ENCODE results near the gene SPACA4.
"Not testable (repeated sequence)": the region's sequence is repeated elsewhere in the genome, so short reads cannot be mapped to it uniquely, and the experiment has no call there.

Gene SPACA4

GRCh38 chr19:48606463-48607358, at the start of gene SPACA4:
SPACA4 (plus strand) TSS chr19:48606742; CDS start chr19:48606979, 237 bp downstream.
- no peak for DNase-seq (ENCODE audit: low spot score)

DNA sequence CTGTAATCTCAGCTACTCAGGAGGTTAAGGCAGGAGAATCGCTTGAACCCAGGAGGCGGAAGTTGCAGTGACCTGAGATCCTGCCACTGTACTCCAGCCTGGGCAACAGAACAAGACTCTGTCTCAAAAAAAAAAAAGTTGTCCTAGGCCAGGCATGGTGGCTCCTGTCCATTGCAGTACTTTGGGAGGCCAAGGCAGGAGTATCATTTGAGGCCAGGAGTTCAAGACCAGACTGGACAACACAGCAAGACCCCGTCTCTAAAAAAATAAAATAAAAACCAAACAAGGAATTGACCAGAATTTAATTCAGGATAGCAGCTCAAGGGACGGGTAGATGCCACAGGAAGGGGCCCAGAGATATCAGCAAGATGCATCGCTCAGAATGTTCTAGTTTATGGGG, 49.7 kb upstream of the SPACA4 start:
- no peak for DNase-seq (ENCODE audit: low spot score)

GRCh38 chr19:48558018-48558684, 48.4 kb upstream of the SPACA4 start:
- no peak for DNase-seq (ENCODE audit: low spot score)

DNA sequence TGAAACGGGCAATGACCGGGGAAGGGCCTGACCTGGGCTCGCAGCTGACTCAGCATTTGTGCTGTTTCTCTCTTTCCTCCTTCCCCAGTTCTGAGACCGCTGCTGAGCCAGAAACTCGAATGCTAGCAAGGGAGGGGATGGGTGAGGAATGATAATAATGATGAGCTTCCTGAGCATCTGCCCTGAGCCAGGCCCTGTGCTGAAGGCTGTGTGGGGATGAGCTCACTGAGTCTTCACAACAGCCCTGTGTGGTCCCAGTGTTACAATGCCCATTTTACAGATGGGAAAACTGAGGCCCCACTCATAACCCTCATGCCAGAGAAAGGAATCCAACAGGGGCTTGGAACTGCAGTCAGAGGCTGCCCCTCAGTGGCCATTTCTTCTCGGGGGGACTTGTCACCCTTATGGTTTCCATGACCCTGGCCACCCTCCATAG, 46.4 kb upstream of the SPACA4 start:
- DNase-seq (ENCODE audit: low spot score): no peak

DNA sequence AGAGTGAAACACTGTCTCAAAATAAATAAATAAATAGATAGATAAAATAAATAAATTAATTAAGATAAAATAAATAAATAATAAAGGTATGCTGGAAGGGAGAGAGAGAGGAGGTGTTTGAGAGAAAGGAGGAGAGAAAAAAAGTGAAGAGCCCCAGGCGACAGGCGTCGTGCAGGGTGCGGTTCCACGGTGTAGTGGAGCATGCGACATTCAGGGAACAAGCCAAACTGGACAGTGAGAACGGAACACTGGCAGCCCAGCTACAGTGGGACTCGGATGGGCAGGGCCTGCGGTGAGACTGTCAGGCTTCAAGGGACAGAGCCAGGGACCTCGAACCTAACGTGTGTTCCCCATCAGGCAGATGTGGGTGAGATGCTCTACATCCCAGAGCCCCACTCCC, 45.1 kb upstream of the SPACA4 start:
- no peak for DNase-seq (ENCODE audit: low spot score)

DNA sequence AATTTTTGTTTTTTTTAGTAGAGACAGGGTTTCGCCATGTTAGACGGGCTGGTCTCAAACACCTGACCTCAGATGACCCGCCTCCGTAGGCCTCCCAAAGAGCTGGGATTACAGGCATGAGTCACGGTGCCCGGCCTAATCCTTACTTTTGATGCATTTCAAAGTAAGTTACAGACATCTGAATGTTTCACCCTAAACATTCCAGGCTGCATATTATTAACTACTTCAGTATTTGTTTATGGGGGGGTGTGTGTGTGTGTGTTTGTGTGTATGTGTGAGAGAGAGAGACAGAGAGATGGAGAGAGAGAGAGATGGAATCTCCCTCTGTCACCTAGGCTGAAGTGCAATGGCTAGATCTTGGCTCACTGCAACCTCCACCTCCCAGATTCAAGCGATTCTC, 41.5 kb upstream of the SPACA4 start:
- no peak for DNase-seq (ENCODE audit: low spot score)

- DNase-seq (ENCODE audit: low spot score): no peak
These were observed 38.1 kb upstream of the SPACA4 start for GRCh38 chr19:48568345-48568886.

- no peak for DNase-seq (ENCODE audit: low spot score)
These were observed 36.7 kb upstream of the SPACA4 start for GRCh38 chr19:48569814-48570213.

DNA sequence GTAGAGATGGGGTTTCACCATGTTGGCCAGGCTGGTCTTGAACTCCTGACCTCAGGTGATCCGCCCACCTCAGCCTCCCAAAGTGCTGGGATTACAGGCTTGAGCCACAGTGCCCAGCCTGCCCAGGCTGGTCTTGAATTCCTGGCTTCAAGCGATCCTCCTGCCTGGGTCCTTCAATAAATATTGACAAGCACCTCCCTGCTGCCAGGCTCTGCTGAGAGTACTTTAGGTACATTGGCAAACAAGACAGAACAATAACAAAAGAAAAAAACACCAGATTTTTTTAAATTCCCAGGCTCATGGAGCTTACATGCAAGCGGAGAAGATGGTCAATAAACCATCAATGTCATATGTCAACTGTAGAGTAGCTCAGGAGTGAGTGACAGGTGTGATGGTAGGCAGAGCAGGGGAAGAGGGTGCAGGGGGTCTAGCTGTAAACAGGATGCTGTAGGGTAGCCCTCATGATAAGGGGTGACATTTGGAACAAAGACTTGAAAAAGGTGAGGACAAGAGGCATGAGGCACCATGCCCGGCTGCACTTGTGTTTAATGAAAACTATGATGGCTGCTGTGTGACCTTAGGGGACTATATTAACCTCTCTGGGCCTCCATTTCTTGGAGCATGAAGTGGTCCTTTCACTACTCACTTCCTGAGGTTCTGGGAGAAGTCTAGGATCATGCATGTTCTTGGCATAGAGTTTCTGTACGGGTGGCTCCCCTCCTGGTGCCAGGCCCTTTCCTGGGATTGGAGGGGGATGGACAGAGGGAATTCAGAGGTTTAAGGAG, 35.0 kb upstream of the SPACA4 start:
- DNase-seq (ENCODE audit: low spot score): no peak

DNA sequence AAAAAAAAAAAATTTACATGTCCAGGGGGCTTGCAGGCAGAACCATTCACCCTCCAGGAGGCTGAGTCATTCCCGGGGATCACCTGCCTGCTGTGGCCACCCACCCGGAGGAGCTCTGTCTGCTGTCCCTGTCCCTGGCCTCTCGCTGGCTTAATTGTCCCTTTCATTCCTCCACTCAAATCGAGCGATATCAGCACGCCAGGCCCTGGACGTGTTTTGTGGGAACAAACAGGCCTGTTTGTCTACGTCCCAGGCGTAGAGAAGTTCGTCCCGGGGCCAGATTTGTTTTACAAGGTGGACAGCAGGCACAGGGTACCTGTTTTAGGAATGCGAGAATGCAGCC, 33.4 kb upstream of the SPACA4 start:
- DNase-seq (ENCODE audit: low spot score): no peak

DNA sequence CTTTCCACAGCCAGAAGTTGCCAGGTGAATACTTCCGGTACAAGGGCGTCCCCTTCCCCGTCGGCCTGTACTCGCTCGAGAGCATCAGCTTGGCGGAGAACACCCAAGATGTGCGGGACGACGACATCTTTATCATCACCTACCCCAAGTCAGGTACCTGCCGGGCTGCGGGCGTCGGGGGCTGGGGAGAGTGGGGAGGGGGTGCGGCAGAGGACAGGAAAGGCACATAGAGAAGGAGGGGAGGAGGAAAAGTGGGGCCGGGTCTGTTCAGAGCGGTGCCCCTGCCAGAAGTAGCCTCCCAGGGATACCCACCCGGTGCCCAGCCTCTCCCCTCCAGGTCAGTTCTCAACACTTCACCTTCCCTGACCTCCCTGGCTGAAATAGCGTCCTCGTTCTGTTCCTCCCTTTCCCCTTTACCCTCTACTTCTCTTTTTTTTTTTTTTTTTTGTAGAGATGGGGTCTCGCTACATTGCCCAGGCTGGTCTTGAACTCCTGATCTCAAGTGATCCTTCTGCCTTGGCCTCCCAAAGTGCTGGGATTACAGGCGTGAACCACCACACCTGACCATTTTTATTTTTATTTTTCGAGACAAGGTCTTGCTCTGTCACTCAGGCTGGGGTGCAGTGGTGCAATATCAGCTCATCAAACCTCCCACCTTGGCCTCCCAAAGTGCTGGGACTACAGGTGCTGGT, 30.5 kb upstream of the SPACA4 start:
- no peak for DNase-seq (ENCODE audit: low spot score)

DNA sequence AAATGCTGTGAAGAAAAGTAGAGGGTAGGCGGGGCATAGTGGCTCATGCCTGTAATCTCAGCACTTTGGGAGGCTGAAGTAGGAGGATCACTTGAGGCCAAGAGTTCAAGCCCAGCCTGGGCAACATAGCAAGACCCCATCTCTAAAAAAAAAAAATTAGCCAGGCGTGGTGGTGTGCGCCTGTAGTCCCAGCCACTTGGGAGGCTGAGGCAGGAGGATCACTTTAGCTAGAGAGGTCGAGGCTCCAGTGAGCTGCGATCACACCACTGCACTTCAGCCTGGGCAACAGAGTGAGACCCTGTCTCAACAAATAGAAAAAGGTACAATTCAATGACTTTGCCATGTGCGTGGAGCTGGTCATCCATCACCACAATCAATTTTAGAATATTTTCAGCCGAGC, 28.6 kb upstream of the SPACA4 start:
- not testable (repeated sequence) for DNase-seq (ENCODE audit: low spot score)

DNA sequence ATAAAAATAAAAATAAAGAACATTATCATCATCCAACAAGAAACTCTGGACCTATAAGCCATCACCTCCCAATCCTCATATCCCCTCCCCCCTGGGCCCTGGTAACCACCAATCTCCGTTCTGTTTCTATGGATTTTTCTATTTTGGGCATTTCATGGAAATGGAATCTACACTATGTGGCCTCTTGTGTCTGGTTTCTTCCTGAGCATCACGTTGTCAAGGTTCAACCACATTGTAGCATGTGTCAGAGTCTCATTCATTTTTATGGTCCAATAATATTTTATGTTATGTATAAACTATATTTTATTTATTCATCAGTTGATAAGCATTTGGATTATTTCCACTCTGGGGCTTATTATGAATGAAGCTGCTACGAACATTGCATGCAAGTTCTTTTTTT, 27.7 kb upstream of the SPACA4 start:
- no peak for DNase-seq (ENCODE audit: low spot score)

DNA sequence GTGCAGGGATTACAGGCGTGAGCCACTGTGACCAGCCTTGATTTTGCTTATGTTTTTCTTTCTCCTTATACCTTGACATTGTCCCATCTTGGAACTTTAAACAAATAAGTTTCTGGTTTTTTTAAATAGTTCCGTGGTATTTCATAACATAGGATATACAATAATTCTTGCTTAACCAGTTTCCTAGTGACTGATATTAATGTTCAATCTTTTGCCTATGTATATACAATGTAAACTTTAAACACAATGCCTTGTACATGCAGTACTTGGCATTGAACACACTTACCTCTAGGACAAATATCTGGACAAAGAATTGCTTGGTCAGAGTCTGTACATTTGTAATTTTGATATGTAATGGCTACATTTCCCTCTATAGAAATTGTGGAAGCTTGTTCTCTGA, 24.4 kb upstream of the SPACA4 start:
- no peak for DNase-seq (ENCODE audit: low spot score)

- DNase-seq (ENCODE audit: low spot score): no peak
These were observed 19.2 kb upstream of the SPACA4 start for GRCh38 chr19:48587387-48587786.

GRCh38 chr19:48588670-48589401, 17.7 kb upstream of the SPACA4 start:
- peak; percentile 81 for DNase-seq (ENCODE audit: low spot score)

DNA sequence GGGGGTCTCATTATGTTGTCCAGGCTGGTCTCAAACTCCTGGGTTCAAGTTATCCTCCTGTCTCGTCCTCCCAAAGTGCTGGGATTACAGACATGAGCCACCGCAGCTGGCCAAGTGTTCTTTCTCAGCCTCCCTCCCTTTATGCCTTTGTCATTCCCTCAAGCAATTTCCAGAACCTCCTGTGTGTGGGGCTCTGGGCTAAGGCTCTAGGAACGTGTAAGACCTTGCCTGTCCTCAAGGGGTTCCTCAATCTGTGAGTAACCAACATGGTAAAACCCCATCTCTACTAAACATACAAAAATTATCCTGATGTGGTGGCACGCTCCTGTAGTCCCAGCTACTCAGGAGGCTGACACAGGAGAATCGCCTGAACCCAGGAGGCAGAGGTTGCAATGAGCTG, 15.5 kb upstream of the SPACA4 start:
- no peak for DNase-seq (ENCODE audit: low spot score)

GRCh38 chr19:48595171-48595570, 11.4 kb upstream of the SPACA4 start:
- no peak for DNase-seq (ENCODE audit: low spot score)

- DNase-seq (ENCODE audit: low spot score): no peak
These were observed 10.7 kb upstream of the SPACA4 start for GRCh38 chr19:48595833-48596232.

- no peak for DNase-seq (ENCODE audit: low spot score)
These were observed 10.3 kb upstream of the SPACA4 start for GRCh38 chr19:48596237-48596636.
